GM18909 (cell line): ENCODE results near the gene USP2.

Experiments used
- ATAC-seq: cut with Tn5 transposase; IDR thresholded peaks from one replicate; pipeline ENCODE4 v1.9.1; 2021; ENCODE audit warnings: mild to moderate bottlenecking; ENCODE audit not compliant: unreplicated experiment, poor library complexity

Gene USP2

DNA sequence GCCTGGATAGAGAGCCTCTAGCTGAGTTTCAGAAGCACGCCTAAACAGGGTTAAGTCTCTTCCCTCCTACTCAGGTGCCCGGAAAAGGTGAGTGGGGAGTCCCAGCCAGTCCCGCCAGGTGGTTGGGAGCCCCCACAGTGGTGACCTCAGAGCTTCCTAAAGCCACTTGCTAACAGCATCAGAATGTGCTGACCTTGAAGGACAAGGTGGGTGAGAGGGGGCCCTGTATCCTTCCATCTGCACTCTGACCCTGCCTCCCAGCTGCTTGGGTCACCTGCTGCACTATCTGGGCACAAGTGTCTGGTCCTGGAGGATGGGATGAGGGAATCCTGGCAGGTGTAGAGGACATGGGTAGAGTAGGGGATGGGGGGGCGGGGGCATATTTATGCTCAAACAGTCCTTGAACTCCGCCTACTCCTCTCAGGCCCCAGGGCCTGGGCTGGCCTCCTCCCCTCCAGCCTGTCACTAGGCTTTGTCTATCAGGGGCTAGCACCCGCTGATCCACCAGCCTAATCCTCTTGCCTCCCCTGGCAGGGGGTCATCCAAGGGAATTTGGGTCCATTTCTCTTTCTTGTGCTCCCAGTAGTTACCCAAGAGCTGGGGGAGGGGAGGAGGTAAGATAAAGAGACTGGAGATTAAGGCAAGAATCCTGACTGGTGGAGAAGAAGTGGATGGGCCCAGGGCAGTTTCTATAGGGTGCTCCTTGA lies 3.4 kb downstream of the USP2 start:
- no peak for ATAC-seq

DNA sequence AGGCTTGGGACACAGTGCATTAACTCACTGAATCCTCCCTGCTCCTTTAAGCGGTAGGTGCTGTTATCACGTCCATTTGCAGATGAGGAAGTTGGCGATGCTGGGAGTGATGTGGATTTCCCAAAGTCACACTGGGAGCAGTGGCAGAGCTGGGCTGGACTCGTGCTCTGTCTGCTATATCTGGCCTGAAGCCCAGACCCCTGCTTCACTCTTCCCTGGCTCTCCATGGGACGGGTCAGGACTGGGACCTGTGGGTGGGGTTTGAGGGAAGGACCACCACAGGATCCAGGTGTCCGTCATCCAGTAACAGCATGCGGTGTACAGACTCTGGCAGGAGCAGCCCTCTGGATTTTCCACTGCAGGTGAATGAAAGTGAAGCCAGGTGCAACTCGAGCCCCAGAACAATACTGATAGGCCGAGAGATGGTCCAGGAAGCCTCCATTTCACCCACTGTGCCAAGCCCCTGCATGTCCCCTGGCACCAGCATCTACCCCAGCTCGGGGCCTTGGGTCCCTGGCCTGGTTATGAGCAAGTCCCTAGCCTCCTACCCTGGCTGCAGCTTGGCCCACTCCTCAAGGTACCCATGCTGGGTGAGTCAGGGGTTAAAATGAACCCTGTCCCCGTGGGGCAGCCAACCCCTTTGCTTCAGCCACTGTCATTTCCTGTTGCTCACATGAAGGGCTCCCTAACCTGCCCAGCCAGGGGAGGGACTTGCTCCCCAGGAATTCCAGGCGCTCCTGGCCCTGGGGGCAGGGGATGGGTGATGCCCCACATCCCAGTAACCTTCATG lies 4.2 kb downstream of the USP2 start:
- ATAC-seq, result no peak

DNA sequence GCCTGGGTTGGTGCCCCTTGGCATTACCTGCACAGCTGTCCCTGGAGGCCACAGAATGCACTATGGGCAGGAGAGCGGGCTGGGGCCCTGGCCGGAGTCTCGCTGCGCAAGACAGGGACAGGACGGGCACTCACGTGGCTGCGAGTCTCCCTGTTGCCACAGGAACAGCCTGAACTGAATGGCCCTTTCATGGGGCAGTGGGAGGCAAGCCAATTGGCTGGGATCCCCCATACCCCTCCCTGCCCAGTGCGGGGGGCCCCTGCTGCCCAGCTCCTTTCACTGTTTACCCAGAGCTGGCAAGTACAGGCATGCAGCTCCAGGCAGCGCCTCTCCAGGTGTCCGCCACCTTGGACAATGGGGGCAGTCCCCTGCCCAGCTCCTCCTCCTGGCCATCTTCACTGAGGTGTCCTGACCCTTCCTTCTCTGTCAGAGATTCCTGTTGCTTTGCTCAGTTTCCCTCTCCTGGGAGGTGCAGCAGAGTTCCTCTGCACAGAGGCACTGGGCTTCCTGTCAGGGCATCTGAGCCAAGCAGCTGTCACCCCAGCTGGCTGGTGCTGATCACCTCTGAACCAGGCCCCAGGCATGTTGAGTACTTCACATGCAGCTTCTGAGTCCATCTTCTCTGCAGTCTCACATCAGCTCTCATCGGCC lies 5.2 kb downstream of the USP2 start:
- no peak for ATAC-seq

DNA sequence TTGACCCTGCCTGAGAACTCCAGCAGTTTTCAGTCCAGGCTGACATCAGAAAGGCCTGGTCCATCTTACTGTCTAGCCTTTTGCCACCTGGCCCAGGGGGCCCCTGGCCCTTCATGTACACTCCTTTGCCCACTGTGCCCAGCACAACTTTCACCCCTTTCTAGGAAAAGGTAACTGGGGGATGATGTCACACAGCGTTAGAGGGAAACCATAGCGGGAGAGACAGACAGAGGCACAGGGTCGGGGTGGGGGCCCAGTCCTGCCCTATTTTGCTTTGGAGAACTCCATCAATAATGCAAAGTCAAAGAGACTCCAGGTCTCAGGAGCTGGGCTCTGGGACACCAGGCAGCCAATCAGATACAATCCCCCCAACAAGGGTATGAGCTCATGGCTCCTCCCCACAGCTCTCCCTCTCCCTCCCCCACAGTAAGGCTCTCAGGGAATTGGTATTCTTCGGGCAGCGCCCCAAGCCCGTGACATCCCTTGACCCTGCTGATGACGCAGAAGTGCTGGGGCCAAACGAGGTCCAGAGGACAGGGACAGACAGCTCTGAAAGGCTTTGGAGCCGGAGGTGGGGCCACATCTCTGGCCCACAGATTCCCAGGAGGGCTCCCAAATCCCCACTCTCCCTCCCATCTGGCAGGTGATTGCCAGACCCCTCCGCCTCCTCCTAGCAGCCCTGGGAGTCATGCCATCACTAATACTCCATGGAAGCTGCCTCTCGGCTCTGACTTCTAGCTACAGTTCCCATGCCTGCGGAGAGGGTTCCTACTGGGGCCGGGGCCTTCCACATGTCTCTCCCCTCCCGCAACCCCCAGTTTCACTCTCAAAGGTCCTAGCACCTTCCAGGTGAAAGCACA lies 5.9 kb downstream of the USP2 start:
- ATAC-seq, result no peak

DNA sequence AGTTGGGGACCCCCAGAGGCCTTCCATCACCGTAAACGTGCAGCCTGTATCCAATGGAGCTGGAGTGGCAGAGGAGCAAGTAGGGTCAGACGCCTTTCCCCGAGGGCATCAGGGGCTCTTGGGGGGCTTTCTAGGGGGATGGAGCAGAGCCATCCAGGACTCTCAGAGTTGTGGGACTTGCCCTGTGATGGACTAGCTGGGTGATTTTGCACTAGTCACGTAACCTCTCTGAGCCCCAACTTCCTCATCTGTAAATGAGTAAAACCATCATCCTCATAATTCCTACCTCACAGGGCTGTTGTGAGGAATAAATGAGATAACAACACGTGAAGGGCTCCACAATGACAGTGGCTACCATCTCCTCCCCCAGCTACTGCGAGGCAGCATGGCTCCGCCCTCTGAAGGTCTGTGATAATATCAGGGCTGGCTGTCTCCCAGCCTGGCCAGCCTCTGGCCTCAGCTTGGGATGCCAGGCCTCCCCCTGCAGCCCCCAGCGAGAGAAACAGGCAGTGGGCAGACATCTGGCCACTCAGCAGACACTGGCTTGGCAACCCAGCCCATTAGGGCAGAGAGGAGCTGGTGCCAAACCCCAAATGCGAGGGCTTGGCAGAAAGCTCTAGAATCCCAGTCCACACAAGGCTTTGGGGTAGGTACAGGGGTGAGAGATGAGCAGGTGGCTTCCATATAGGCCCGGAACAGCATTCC lies 6.7 kb downstream of the USP2 start:
- ATAC-seq, result no peak

DNA sequence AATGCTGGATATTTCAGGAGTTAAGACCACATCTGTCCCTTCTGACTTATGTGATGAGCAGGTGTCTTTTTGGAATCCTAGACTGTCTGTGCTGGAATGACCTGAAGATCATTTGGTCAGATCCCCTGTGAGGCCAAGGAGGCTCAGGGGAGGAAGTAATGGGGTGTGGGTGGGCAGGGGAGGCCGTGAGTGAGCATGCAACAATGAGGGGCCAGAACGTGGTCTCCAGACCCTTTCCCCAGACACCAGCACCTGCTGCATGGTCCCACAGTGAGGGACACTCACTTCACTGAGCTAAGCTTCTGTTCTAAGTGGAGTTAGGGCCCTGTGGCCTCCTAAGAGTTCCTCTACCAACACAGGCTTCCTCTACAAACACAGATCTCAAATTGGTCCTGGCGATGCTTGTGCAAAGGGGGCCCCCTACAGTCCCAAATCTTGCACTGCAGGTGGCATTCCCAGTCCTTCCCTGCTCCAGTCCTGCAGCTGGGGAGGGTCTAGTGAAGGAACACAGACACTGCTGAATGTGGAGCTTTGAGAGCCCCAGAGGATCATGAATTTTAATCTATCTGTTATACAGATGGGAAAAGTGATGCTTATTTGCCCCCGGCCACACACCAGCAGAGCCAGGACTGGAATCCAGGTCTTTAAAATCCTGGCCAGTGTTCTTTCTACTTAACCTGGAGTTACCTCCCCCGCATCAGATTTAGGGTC lies 7.4 kb downstream of the USP2 start:
- no peak for ATAC-seq

DNA sequence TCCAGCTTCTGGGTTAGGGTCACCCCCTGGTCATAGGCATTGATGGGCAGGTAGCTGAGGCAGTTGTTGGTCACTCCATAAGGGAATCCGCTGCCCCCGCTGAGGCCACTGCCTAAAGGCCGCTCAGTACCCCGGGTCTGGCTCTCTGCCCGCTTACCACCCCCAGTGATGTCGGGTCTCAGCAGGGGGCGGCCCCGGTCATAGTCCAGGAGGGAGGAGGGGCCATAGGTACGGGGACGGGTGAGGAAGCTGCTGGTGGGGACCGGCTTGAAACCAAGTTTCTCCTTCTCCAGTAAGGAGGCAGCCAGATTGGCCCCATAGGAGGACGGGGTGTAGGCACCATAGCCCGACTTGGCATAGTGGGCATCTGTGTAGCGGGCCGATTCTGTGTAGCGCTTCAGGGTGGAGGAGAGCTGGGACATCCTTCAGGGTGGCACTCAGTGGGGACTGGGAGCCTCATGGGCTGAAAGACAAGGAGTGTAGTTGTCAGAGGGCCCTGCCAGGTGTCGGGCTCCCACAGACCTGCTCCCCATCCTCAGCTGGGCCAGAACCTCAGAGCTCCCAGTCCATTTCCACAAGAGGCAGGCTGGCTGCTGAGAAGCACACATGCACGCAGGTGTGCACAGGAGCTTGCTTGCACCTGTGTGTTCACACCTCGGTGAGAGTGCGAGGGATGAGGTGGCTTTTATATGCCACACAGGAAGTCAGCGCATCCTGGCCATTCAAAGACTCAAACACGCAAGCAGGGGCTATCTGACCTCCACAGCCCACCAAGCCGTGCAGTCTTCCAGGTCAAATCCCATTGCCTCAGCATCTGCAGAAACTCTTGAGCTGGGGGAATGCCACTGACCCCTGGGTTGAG lies 8.2 kb downstream of the USP2 start:
- no peak for ATAC-seq

DNA sequence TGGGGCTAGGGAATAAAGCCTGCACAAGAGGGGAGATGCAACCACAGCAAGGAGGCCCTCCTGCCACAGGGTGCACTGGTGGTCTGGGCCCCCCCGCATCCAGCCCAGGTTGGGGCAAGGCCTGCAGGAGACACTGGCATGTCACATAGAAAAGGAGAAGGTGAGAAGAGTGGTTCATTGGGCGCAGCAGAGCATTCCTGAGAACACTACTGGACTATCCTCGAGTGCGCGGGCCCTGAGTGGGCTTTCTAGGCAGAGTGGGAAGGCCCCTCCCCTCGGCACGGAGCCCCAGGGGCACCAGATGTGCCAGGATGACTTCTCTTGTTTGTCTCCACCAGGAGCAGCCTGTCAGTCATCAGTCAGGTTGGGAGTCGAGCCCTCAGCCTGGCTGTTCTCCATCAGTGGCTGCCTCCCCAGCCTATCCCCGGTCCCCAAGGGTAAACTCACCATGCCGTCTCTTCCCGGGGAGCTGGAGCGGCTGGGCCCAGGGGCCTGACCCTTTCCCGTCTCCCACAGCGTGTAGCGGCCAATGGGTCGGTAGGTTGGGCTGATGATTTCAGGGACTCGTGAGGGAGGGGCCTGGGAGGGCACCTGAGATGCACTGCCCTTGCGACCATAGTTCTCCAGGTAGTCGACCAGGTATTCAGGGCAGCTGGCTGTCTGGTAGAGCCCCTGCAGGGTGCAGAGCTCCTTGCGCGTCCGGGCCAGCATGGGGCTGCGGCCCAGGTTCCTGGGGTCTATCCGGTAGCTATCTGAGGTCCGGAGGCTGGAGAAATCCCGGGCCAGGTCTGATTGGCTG lies 9.0 kb downstream of the USP2 start:
- ATAC-seq, result no peak

DNA sequence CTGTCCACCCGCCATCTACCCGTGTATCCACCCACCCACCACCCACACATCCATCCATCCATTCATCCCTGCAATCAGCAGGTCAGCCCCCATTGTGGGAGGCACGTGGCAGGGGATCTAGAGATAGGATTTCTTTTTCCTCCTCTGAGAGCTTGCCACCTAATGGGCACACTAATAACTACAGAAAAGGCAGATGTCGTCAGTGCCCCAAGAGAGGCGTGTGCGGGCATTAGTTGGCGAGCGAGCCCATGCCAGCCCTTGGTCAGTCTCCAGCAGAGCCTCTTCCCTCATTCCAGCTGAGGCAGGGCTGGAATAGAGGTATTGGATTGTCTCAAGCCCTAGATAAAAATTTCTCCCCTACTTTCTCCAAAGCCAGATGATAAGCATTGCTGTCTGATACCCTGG lies 9.7 kb downstream of the USP2 start:
- ATAC-seq, result no peak

DNA sequence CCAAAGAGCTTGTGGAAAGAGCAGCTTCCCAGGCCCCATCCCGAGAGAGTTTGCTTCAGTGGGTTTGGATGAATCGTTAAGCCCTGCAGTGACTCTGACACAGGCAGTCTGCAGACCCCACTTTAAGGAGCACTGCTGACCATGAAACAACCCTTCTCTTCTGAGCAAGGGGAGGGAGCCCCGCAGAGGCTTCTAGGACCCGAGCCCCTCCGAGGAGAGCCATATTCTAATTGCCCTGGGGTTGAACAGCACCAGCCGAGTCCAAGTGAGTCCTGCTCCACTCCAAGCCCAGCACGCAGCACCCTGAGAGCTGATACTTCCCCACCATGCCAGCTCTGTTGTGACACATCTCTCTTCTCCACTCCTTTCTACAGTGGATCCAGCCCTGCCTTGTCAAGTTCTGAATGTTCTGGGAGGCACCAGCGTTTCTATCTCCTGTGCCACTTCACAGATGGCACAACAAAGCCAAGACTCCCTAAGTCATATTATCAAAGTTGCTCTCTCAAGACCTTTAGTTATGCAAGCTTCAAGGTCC lies 10.4 kb downstream of the USP2 start:
- ATAC-seq, result no peak

DNA sequence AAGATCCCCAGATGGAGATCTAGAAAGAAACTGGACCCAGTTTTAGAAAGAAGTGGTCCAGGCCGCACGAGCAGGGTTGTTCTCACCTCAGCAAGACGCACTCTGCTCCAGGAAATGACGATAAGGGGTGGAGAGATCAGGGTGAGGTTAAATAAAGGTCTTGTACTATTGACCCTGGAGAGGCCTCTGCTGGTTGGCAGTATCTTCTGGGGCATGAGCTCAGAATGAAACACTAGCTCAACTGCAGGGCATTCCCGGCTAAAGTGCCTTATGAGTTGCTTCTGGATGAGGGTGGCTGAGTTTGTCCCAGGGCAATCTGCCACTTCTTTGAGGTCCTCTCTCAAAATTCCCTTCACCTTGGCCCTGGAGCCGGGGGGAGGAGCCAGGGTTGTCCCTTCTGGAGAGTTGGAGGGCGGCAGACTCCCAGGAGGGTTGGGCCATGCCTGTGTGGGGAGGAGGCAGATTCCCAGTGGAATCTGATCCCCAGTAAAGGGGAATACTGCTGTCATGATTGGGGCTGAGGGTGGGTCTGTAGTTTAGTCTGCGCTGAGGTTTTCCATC lies 10.9 kb downstream of the USP2 start:
- no peak for ATAC-seq

DNA sequence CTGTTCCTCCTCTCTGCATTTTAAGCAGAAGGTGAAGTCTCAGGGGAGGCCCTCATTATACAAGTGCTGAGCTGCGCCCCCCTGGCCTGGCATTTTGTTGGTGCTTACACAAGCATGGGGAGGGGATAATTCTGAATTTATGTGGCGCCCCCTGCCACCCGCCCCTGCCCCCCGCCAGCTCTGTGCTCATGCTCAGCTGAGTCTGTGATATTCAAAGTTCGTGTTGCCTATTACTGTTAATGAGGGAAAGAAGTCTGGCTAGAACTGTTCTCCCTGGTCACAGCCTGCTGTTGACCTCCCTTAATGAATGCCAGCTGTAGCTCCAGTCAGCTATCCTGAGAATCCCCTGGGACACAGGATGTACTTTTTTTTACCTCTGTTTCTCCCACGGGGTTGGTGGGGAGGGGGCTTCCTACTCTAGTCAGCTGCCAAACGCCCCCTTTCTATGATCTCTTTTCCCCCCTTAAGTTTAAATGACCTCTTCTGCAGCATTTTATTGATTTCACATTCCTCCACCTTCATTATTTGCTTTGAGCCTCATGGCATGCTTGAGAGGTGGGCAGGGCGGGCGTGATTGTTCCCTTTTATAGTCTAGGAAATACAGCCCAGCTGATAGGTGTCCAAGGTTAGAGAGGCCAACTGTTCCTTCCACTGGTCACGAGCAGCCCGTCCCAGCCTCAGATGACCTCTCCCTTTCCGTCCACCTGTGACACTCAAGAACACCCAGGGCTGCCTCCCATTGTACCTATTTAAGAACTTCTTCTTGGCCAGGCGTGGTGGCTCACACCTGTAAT lies 12.2 kb downstream of the USP2 start:
- ATAC-seq, result no peak

DNA sequence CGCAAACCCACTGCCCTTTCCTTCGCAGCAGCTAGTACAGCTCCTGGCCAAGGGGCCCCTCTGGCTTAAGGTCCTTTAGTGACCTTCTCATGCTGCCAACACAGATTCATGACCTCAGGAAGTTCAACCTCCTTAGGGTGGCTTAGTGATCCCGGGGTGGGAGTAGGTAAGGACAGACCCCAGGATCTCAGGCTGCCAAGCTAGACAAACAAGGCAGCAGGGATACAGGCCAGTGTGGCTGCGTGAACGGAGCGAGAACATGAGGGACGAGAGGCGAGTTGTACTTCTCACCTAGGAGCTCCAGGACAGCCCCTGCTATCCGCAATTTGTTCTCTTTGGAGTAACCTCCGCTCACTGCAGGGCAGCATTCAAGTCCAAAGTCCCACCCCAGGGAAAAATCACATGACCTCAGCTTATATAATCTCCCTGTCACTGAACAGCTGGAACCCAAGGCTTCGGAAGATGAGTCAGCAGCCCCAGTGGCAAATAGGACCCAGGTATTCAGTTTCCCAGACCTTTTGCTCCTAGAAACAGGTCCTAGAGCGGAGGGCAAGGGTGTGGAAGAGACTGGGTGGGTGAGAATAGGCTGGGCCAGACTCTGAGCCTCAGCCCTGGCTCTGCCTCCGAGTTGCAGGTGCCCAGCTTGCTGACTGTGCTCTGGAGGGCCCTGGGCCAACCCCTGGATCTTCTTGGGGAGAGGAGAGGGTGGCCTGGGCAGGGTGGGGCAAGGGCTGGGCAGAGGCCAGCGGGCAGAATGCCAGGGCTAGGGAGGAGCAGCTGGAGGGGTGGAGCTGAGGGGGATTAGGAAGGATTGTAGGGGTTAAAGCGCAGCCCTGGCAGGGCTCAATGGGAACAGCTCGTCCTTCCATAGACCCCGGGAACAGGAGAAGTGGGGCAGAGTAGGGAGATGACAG lies 13.1 kb downstream of the USP2 start:
- no peak for ATAC-seq

DNA sequence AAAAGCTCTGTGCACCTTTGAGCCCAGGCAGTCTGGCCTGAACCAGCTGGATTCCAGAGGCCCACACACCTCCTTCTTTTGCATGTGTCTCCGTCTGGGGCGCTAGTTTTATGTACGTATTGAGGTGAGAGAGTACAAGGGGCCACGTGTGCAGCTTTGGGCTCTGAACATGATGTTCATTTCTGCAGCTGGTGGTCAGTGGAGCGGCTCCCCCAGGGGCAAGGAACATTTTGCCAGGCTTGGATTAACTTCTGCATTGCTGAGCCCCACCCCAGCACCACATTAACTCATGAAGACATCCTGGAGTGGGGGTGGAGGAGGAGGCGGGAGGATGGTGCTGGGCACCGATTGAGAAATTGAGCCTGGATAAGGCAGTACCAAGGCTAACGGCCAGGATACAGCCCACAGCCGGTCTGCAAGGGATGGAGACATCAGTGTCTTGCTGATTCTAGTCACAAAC lies 13.8 kb downstream of the USP2 start:
- no peak for ATAC-seq
